A673 (cell line): ENCODE measurements around the gene PELI3.
"Not testable (repeated sequence)": the region's sequence is repeated elsewhere in the genome, so short reads cannot be mapped to it uniquely, and the experiment has no call there.

ENCODE experiments used
- CTCF ChIP-seq: fragments of 300-800, 200-600 bp; sonication (generic); conservative IDR thresholded peaks from 2 replicates; pipeline ENCODE4 v1.5.1; 2017; ENCODE audit warnings: low read depth, mild to moderate bottlenecking, antibody characterized with exemption, low read length, moderate library complexity, mixed read lengths
- EZH2 ChIP-seq: fragments of 200-600 bp; sonication (generic); IDR thresholded peaks from 2 replicates; pipeline ENCODE4 v1.6.1; 2017; ENCODE audit warnings: borderline replicate concordance, low read depth, mild to moderate bottlenecking, mixed read lengths, antibody characterized with exemption, low read length; ENCODE audit not compliant: poor library complexity, severe bottlenecking

- TF ChIP-seq CTCF, EZH2: not testable (repeated sequence)
Observed at GRCh38 chr11:66431871-66432329, 34.8 kb upstream of the PELI3 start.
